ENCODE results near the gene NTRK3. TPM values are rescaled to one million over a fixed set of nuclear protein-coding genes. Genes with fewer than 3 reads are reported as not detected.

The NTRK3 gene
- total and polyA plus RNA-seq, 10 donors = 0.33 to 6.6 (median 2.1) TPM

DNA sequence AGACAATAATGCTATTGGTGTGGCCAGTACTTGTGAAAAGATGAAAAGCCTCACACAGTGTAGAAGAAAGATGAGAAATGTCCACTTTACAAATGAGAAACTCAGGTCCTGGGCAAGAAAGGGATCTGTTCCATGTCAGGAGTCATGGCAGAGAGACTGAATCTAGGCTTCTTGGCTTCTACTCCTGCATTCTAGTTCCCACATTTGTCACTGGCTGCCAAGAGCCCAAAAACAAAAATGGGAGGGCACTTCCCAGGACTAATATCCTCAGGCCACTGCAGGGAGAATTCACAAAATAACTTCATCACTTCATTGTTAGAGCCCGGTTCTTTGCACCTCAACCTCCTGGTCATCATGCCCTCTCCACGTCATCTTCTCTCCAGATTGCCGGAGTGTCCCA, 337.5 kb downstream of the NTRK3 start:
- TF ChIP-seq POLR2A (IDR thresholded peaks at IDR 0.05) = no peak
- TF ChIP-seq, protein P1, sequence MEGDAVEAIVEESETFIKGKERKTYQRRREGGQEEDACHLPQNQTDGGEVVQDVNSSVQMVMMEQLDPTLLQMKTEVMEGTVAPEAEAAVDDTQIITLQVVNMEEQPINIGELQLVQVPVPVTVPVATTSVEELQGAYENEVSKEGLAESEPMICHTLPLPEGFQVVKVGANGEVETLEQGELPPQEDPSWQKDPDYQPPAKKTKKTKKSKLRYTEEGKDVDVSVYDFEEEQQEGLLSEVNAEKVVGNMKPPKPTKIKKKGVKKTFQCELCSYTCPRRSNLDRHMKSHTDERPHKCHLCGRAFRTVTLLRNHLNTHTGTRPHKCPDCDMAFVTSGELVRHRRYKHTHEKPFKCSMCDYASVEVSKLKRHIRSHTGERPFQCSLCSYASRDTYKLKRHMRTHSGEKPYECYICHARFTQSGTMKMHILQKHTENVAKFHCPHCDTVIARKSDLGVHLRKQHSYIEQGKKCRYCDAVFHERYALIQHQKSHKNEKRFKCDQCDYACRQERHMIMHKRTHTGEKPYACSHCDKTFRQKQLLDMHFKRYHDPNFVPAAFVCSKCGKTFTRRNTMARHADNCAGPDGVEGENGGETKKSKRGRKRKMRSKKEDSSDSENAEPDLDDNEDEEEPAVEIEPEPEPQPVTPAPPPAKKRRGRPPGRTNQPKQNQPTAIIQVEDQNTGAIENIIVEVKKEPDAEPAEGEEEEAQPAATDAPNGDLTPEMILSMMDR (IDR thresholded peaks at IDR 0.05 in 8 of 11, conservative IDR thresholded peaks at IDR 0.05 in 3 of 11) = no peak
- no peak for TF ChIP-seq POLR2AphosphoS5 (IDR thresholded peaks at IDR 0.05)
- H3K4me1 ChIP-seq = peaks cover 0 to 8% (median 0%) of the 10 kb centered on the region in 6 donors
- intact Hi-C loops (cut with DNase I; ENCODE audit: low total_unique reads) = no loop called here
- no peaks in the 10 kb centered on the region for H3K27me3 ChIP-seq (replicated peaks in 1 of 7)
- H3K4me3 ChIP-seq = no peak overlapping the region
- no peak overlapping the region for H3K27ac ChIP-seq
- H3K36me3 ChIP-seq = no peaks in the 10 kb centered on the region
- WGBS, 5 donors = 88 to 98% (median 92%) methylated on average over 3 of the region's 3 CpGs
- DNase-seq = no peak
- no peaks in the 10 kb centered on the region for H3K9me3 ChIP-seq

DNA sequence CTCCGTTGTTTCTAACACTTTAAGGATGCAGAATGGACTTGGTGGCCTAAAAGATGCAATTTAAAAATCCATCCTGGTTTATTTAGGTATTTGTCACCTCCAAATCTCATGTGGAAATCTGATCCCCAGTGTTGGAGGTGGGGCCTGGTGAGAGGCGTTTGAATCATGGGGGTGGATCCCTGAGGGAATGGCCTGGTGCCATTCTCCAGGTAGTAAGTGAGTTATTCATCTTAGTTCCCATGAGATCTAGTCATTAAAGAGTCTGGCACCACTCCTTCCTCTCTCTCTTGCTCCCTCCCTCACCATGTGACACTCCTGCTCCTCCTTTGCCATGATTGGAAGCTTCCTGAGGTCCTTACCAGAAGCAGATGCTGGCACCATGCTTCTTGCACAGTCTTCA, 339.1 kb downstream of the NTRK3 start:
- DNase-seq = no peak
- no peaks in the 10 kb centered on the region for H3K9me3 ChIP-seq
- intact Hi-C loops (cut with DNase I; ENCODE audit: low total_unique reads) = no loop called here
- WGBS, 5 donors = 60 to 80% (median 70%) methylated on average over 2 of the region's 2 CpGs
- H3K27me3 ChIP-seq (replicated peaks in 1 of 7) = no peaks in the 10 kb centered on the region
- peaks cover 0 to 8% (median 0%) of the 10 kb centered on the region in 6 donors for H3K4me1 ChIP-seq
- H3K36me3 ChIP-seq = no peaks in the 10 kb centered on the region
- no peak overlapping the region for H3K4me3 ChIP-seq
- H3K27ac ChIP-seq = no peak overlapping the region
- no peak for TF ChIP-seq POLR2A (IDR thresholded peaks at IDR 0.05)
- no peak for TF ChIP-seq POLR2AphosphoS5 (IDR thresholded peaks at IDR 0.05)
- TF ChIP-seq, protein P1 (IDR thresholded peaks at IDR 0.05 in 8 of 11, conservative IDR thresholded peaks at IDR 0.05 in 3 of 11) = no peak

DNA sequence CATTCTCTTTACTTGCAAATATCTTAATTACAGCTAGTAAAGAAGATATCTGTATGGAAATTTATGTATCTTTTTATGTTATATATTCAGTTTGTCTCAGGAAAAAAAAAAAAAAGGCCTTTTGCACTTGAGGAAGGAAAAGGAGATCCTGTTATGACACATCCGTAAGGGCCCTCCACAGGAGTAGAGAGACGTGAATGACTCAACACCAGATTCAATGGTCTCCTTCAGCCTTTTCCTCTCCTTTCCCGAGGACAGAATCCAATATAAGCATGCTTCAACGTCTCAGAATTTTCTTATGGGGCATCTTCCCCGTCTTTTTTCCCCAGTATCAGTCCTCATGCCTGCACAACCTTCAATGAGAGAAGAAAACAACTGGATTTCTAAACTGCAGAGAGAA, 340.3 kb downstream of the NTRK3 start:
- H3K27ac ChIP-seq = peak overlapping the region in 1 of 8 donors; percentile 13
- WGBS, 5 donors = 36 to 55% (median 39%) methylated on average over 5 of the region's 5 CpGs
- no peaks in the 10 kb centered on the region for H3K36me3 ChIP-seq
- intact Hi-C loops (cut with DNase I; ENCODE audit: low total_unique reads) = no loop called here
- no peak overlapping the region for H3K4me3 ChIP-seq
- no peaks in the 10 kb centered on the region for H3K27me3 ChIP-seq (replicated peaks in 1 of 7)
- no peak for DNase-seq
- TF ChIP-seq, protein P1 (IDR thresholded peaks at IDR 0.05 in 8 of 11, conservative IDR thresholded peaks at IDR 0.05 in 3 of 11) = no peak
- TF ChIP-seq POLR2AphosphoS5 (IDR thresholded peaks at IDR 0.05) (no peak), POLR2A (IDR thresholded peaks at IDR 0.05) (no peak)
- H3K9me3 ChIP-seq = no peaks in the 10 kb centered on the region
- H3K4me1 ChIP-seq = peaks cover 0 to 8% (median 0%) of the 10 kb centered on the region in 6 donors

DNA sequence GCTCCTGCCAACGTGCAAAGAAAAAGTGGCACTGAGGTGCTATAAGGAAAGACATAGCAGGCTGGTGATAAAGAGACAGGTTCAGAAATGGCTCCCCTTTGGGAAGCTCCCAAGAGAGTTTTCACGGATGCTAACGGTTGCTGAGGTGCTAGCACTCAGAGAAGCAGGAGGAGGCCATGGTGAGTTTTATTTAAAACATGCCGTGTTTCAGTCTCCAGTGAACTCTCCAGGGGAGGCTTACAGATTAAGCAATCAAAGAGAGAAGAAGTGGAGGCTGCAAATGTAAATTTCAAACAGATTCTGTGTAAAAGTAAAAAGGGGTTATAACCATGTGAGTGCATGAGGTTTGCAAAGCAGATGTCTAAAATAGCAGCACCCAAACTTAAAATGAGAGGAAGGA, 346.2 kb downstream of the NTRK3 start:
- WGBS, 5 donors = 55 to 85% (median 81%) methylated on average over 4 of the region's 4 CpGs
- TF ChIP-seq, protein P1 (IDR thresholded peaks at IDR 0.05 in 8 of 11, conservative IDR thresholded peaks at IDR 0.05 in 3 of 11) = no peak
- TF ChIP-seq POLR2AphosphoS5 (IDR thresholded peaks at IDR 0.05) (no peak), POLR2A (IDR thresholded peaks at IDR 0.05) (no peak)
- intact Hi-C loops (cut with DNase I; ENCODE audit: low total_unique reads) = no loop called here
- DNase-seq = no peak
- no peaks in the 10 kb centered on the region for H3K4me1 ChIP-seq
- H3K36me3 ChIP-seq = no peaks in the 10 kb centered on the region
- no peak overlapping the region for H3K27ac ChIP-seq
- no peak overlapping the region for H3K4me3 ChIP-seq
- H3K9me3 ChIP-seq = no peaks in the 10 kb centered on the region
- H3K27me3 ChIP-seq (replicated peaks in 1 of 7) = peaks cover 0 to 7% (median 0%) of the 10 kb centered on the region in 7 donors
